ENCODE measurements around the gene PAK1. TPM values are rescaled to one million over a fixed set of nuclear protein-coding genes. Genes with fewer than 3 reads are reported as not detected.

The PAK1 gene
- total and polyA plus RNA-seq, 2 of the 8 experiments (the other 6 are each of a cell fraction or from before 2014, with no cell fraction given) = 87.7 to 151 TPM

DNA sequence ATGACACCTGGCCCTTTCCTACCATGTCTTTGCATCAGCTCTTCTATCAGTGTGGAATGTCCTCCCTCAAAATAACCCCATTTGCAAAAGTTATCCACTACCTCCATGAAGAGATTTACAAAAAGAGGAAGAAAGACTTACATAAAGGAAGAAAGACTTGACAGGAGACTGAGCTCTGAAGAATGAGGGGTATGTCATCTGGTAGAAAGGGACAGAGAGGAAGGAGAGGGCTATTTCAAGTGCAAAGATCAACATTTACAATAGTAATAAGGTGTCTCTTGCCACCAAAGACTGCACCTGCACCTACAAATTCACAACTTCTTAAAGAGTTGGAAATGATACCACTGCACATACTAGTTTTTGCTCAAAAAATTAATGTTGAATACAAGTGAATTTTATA lies 18.2 kb downstream of the PAK1 start (continued):
- TF ChIP-seq, protein P1, sequence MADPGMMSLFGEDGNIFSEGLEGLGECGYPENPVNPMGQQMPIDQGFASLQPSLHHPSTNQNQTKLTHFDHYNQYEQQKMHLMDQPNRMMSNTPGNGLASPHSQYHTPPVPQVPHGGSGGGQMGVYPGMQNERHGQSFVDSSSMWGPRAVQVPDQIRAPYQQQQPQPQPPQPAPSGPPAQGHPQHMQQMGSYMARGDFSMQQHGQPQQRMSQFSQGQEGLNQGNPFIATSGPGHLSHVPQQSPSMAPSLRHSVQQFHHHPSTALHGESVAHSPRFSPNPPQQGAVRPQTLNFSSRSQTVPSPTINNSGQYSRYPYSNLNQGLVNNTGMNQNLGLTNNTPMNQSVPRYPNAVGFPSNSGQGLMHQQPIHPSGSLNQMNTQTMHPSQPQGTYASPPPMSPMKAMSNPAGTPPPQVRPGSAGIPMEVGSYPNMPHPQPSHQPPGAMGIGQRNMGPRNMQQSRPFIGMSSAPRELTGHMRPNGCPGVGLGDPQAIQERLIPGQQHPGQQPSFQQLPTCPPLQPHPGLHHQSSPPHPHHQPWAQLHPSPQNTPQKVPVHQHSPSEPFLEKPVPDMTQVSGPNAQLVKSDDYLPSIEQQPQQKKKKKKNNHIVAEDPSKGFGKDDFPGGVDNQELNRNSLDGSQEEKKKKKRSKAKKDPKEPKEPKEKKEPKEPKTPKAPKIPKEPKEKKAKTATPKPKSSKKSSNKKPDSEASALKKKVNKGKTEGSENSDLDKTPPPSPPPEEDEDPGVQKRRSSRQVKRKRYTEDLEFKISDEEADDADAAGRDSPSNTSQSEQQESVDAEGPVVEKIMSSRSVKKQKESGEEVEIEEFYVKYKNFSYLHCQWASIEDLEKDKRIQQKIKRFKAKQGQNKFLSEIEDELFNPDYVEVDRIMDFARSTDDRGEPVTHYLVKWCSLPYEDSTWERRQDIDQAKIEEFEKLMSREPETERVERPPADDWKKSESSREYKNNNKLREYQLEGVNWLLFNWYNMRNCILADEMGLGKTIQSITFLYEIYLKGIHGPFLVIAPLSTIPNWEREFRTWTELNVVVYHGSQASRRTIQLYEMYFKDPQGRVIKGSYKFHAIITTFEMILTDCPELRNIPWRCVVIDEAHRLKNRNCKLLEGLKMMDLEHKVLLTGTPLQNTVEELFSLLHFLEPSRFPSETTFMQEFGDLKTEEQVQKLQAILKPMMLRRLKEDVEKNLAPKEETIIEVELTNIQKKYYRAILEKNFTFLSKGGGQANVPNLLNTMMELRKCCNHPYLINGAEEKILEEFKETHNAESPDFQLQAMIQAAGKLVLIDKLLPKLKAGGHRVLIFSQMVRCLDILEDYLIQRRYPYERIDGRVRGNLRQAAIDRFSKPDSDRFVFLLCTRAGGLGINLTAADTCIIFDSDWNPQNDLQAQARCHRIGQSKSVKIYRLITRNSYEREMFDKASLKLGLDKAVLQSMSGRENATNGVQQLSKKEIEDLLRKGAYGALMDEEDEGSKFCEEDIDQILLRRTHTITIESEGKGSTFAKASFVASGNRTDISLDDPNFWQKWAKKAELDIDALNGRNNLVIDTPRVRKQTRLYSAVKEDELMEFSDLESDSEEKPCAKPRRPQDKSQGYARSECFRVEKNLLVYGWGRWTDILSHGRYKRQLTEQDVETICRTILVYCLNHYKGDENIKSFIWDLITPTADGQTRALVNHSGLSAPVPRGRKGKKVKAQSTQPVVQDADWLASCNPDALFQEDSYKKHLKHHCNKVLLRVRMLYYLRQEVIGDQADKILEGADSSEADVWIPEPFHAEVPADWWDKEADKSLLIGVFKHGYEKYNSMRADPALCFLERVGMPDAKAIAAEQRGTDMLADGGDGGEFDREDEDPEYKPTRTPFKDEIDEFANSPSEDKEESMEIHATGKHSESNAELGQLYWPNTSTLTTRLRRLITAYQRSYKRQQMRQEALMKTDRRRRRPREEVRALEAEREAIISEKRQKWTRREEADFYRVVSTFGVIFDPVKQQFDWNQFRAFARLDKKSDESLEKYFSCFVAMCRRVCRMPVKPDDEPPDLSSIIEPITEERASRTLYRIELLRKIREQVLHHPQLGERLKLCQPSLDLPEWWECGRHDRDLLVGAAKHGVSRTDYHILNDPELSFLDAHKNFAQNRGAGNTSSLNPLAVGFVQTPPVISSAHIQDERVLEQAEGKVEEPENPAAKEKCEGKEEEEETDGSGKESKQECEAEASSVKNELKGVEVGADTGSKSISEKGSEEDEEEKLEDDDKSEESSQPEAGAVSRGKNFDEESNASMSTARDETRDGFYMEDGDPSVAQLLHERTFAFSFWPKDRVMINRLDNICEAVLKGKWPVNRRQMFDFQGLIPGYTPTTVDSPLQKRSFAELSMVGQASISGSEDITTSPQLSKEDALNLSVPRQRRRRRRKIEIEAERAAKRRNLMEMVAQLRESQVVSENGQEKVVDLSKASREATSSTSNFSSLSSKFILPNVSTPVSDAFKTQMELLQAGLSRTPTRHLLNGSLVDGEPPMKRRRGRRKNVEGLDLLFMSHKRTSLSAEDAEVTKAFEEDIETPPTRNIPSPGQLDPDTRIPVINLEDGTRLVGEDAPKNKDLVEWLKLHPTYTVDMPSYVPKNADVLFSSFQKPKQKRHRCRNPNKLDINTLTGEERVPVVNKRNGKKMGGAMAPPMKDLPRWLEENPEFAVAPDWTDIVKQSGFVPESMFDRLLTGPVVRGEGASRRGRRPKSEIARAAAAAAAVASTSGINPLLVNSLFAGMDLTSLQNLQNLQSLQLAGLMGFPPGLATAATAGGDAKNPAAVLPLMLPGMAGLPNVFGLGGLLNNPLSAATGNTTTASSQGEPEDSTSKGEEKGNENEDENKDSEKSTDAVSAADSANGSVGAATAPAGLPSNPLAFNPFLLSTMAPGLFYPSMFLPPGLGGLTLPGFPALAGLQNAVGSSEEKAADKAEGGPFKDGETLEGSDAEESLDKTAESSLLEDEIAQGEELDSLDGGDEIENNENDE (IDR thresholded peaks at IDR 0.05; ENCODE audit: insufficient replicate concordance, low read length) = no peak
- TF ChIP-seq RAD21 (IDR thresholded peaks at IDR 0.05 in 1 of 2, conservative IDR thresholded peaks at IDR 0.05 in 1 of 2; ENCODE audit: low read depth in 2 of 2, low read length in 2 of 2) (no peak), SP2 (IDR thresholded peaks at IDR 0.05; ENCODE audit: low read length) (no peak), HDAC6 (IDR thresholded peaks at IDR 0.05; ENCODE audit: low read depth, low read length) (no peak), SP1 (IDR thresholded peaks at IDR 0.05; ENCODE audit: low read depth, low read length) (no peak), TAF7 (optimal IDR thresholded peaks at IDR 0.05; ENCODE audit: borderline replicate concordance, low read depth, low read length) (no peak), RXRA (IDR thresholded peaks at IDR 0.05; ENCODE audit: insufficient read depth, low read depth, low read length) (no peak), BCL11A (IDR thresholded peaks at IDR 0.05; ENCODE audit: low read depth in 2 of 2, low read length in 2 of 2) (no peak), CEBPB (IDR thresholded peaks at IDR 0.05; ENCODE audit: low read depth, low read length) (no peak), CBX8 (IDR thresholded peaks at IDR 0.05; ENCODE audit: borderline replicate concordance, low read depth, low read length) (no peak), NRF1 (IDR thresholded peaks at IDR 0.05; ENCODE audit: low read depth, low read length) (no peak)
- TF ChIP-seq, protein P2, sequence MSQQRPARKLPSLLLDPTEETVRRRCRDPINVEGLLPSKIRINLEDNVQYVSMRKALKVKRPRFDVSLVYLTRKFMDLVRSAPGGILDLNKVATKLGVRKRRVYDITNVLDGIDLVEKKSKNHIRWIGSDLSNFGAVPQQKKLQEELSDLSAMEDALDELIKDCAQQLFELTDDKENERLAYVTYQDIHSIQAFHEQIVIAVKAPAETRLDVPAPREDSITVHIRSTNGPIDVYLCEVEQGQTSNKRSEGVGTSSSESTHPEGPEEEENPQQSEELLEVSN (IDR thresholded peaks at IDR 0.05) = no peak
